ENCODE results near the gene TERC. TPM values are rescaled to one million over a fixed set of nuclear protein-coding genes. Genes with fewer than 3 reads are reported as not detected.

Gene TERC
- total RNA-seq (7.1 and 45.9 TPM in 2 replicates), polyA plus RNA-seq (0.61 TPM in 1 of 2 replicates, not detected in the other)

DNA sequence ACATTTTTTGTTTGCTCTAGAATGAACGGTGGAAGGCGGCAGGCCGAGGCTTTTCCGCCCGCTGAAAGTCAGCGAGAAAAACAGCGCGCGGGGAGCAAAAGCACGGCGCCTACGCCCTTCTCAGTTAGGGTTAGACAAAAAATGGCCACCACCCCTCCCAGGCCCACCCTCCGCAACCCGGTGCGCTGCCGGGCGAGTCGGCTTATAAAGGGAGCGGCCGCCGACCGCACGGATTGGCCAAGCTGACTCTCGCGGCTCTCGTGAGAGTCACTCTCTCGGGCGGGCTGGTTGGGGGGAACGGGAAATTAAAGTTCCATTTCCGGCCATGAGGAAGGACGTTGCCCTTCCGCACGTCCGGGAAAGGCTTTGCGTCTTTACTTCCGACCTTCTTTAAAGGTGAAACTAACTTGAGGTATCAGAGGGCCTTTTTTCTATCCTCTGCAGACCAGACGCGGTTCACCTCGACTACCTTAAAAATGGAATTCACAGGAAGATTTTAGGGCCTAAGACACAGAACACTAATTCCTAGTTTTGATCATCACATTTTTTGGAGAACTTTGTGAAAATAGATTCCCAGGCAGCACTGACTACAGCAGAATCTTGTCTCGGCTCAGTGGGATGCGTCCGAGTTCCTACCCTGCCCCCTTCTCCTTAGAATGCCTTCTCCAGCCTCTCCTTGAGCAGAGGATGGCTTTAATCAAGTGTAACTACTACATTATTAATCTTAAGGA lies at the start of gene TERC:
TSS of gene TERC (minus strand) at position 179 of the 731 bp plus-strand sequence.
- Histone ChIP-seq H3K27me3 (no peaks in the 10 kb centered on the region), H3K9me3 (ENCODE audit: low read depth) (no peaks in the 10 kb centered on the region), H3K4me1 (ENCODE audit: low read depth) (no peaks in the 10 kb centered on the region), H3K27ac (peak within 1 kb of the TSS; percentile 56), H3K36me3 (no peaks in the 10 kb centered on the region), H3K4me3 (peak within 1 kb of the TSS; percentile 42)
- TF ChIP-seq, protein P1, sequence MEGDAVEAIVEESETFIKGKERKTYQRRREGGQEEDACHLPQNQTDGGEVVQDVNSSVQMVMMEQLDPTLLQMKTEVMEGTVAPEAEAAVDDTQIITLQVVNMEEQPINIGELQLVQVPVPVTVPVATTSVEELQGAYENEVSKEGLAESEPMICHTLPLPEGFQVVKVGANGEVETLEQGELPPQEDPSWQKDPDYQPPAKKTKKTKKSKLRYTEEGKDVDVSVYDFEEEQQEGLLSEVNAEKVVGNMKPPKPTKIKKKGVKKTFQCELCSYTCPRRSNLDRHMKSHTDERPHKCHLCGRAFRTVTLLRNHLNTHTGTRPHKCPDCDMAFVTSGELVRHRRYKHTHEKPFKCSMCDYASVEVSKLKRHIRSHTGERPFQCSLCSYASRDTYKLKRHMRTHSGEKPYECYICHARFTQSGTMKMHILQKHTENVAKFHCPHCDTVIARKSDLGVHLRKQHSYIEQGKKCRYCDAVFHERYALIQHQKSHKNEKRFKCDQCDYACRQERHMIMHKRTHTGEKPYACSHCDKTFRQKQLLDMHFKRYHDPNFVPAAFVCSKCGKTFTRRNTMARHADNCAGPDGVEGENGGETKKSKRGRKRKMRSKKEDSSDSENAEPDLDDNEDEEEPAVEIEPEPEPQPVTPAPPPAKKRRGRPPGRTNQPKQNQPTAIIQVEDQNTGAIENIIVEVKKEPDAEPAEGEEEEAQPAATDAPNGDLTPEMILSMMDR (IDR thresholded peaks at IDR 0.05; ENCODE audit: low read depth, low read length), result no peak
- DNase-seq (ENCODE audit: low read depth in 1 of 2, low spot score in 1 of 2), result peak; percentile 74 to 96

DNA sequence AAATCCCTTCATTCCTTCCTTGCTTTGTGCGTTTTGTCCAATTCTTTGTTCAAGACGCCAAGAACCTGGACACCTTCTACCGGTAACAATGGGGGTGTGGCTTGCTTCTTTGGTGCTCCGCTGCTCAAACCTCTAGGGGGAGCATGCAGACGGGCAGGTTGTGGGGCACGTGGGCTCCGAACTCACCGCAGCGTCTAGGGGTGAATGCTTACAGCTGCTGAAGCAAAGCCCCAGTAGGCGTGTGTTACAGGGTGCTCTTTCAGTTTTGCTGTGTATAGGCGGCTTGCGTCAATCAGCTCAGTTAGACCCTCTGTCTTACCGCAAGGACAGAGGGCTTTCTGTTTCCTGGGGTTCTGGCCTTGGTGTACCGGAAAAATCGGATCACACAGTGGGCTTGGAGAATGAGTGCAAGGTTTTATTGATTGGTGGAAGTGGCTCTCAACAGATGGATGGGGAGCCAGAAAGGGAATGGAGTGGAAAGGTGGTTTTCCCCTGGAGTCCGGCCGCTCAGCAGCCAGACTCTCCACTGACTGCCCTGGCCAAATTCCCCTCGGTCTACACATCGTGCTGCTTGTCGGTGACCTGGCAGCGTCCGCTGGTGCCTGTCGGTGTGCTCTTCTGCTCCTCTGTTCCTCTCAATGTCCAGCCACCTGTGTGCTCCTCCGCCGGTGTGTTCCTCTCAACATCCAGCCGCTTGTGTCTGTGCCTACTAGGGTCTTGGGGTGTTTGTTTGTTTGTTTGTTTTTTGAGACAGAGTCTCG lies 49.1 kb upstream of the TERC start:
- Histone ChIP-seq H3K36me3 (no peaks in the 10 kb centered on the region), H3K27ac (no peak overlapping the region), H3K27me3 (no peaks in the 10 kb centered on the region), H3K4me3 (no peak overlapping the region), H3K4me1 (ENCODE audit: low read depth) (peaks cover 11% of the 10 kb centered on the region), H3K9me3 (ENCODE audit: low read depth) (no peaks in the 10 kb centered on the region)
- TF ChIP-seq, protein P1 (IDR thresholded peaks at IDR 0.05; ENCODE audit: low read depth, low read length), result peak; percentile 47
- peak in 1 of 2 donors; percentile 53 for DNase-seq (ENCODE audit: low read depth in 1 of 2, low spot score in 1 of 2)

DNA sequence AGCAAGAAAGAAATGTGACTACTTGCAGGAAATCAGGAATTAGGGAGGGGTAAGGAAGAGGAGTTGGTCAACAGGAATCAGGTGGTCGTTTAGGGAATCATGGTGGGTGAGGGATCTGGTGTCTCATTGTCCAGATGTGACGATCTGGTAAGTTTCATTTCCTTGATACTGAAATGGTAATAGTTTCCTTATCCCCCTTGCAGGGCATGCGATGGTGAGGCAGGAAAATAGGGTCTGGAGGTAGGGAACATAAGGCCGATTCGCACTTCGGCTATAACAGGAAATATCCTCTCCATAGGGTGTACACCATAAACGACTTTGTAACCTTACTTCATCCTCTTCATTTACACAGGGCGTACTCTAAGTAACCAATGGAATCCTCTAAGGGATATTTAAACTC lies 48.4 kb upstream of the TERC start:
- TF ChIP-seq, protein P1 (IDR thresholded peaks at IDR 0.05; ENCODE audit: low read depth, low read length), result no peak
- Histone ChIP-seq H3K4me1 (ENCODE audit: low read depth) (peaks cover 13% of the 10 kb centered on the region), H3K27me3 (no peaks in the 10 kb centered on the region), H3K9me3 (ENCODE audit: low read depth) (no peaks in the 10 kb centered on the region), H3K4me3 (no peak overlapping the region), H3K27ac (no peak overlapping the region), H3K36me3 (no peaks in the 10 kb centered on the region)
- DNase-seq (ENCODE audit: low read depth in 1 of 2, low spot score in 1 of 2), result no peak

DNA sequence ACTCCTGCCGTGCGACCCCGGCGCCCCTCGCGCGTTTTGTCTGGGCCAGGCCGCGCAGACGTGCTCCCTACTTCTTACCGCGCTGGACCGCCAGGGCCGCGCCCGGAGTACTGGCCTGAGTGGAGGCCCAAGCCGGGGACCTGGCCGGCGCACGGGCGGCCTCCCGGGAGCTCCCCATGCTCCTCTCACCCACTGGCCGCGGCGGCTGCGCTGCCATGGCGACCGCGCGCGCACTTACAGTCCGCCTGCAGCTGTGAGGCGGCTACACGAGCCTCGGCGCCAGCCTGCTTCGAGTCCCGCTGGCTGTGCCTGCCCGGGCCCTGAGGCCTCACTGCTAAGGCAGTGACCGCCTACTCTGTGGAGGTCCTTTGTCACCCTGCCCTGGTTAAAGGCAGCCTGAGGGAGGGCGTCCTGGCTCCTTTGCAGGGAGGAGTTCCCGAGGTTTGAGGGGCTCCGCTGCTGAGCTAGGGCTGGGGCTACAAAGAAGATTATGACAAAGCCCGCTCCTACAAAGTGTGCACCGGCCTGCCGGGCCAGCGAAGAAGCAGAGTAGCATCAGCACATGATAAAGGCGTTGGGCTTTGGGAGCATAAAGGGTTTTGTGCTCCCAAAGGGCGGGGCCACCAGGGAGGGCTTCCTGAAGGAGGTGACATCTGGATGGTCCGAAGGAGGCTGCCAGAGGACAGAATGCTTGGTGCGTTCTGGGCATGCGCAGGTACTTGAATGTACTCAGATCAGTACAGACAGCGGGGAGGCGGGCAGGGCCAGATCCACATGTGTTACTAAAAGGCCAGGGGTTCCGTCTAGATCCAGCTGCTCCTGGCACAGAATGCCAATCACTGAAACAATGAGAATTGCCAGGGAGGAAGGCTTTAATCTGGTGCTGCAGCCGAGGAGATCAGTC lies 47.7 kb upstream of the TERC start, which contains the start of the genes LRRC34 and LRRIQ4:
TSS of gene LRRC34 (minus strand) at position 573 of the 904 bp plus-strand sequence. CDS start at position 217, 356 bp downstream.
TSS of gene LRRIQ4 (plus strand) at position 539 of the 904 bp plus-strand sequence. CDS start 9,052 bp downstream, outside the sequence.
- Histone ChIP-seq H3K27ac (peak within 1 kb of the TSS; percentile 66), H3K4me1 (ENCODE audit: low read depth) (peaks cover 13% of the 10 kb centered on the region)

More for the DNA sequence above, 47.7 kb upstream of the TERC start, which contains the start of the genes LRRC34 and LRRIQ4:
- TF ChIP-seq, protein P1 (IDR thresholded peaks at IDR 0.05; ENCODE audit: low read depth, low read length), result peak; percentile 6
- peak; percentile 85 to 89 for DNase-seq (ENCODE audit: low read depth in 1 of 2, low spot score in 1 of 2)
- Histone ChIP-seq H3K9me3 (ENCODE audit: low read depth) (no peaks in the 10 kb centered on the region), H3K27me3 (no peaks in the 10 kb centered on the region), H3K36me3 (no peaks in the 10 kb centered on the region), H3K4me3 (peak within 1 kb of the TSS; percentile 32)
